RWPE2 (cell line): ENCODE measurements around the gene FAM216A.
A peak's percentile ranks its signal among the peaks of the same experiment; 100 is the strongest.

ENCODE experiments used
- ATAC-seq: fragments of 200-7000 bp; cut with Tn5 transposase; 3 replicates; pipeline ENCODE4 v1.9.1; 2021; ENCODE audit warnings: low read depth
- DNase-seq: peaks from one replicate; pipeline ENCODE4 v3.0.0-alpha.2; 2020; ENCODE audit warnings: low spot score
- H3K27ac ChIP-seq: fragments of 450-650 bp; 2 replicates; pipeline ENCODE4 v1.5.1; 2017; ENCODE audit warnings: mild to moderate bottlenecking; ENCODE audit not compliant: poor library complexity, severe bottlenecking
- H3K27me3 ChIP-seq: fragments of 250-450 bp; sonication (Bioruptor Pico); 2 replicates; pipeline ENCODE4 v1.5.1; 2021; ENCODE audit warnings: mild to moderate bottlenecking, moderate library complexity; ENCODE audit not compliant: insufficient read depth, poor library complexity, severe bottlenecking
- H3K36me3 ChIP-seq: fragments of 250-450 bp; sonication (Bioruptor Pico); 2 replicates; pipeline ENCODE4 v1.5.1; 2020; ENCODE audit warnings: low read depth, mild to moderate bottlenecking, moderate library complexity
- H3K4me1 ChIP-seq: fragments of 250-450 bp; sonication (Bioruptor Pico); 2 replicates; pipeline ENCODE4 v1.5.1; 2021; ENCODE audit warnings: mild to moderate bottlenecking, moderate library complexity; ENCODE audit not compliant: insufficient read depth, poor library complexity, severe bottlenecking
- H3K4me3 ChIP-seq: fragments of 250-450 bp; sonication (Bioruptor Pico); 2 replicates; pipeline ENCODE4 v1.5.1; 2021; ENCODE audit warnings: mild to moderate bottlenecking, moderate library complexity; ENCODE audit not compliant: severe bottlenecking
- H3K9me3 ChIP-seq: fragments of 250-450 bp; sonication (Bioruptor Pico); 2 replicates; pipeline ENCODE4 v1.5.1; 2021; ENCODE audit warnings: mild to moderate bottlenecking, moderate library complexity; ENCODE audit not compliant: severe bottlenecking
- TF ChIP-seq, protein P1 (sequence below): fragments of 450-650 bp; IDR thresholded peaks from one replicate; pipeline ENCODE4 v1.5.1; 2017; ENCODE audit warnings: mild to moderate bottlenecking, moderate library complexity; ENCODE audit not compliant: poor library complexity, severe bottlenecking

Gene FAM216A

DNA sequence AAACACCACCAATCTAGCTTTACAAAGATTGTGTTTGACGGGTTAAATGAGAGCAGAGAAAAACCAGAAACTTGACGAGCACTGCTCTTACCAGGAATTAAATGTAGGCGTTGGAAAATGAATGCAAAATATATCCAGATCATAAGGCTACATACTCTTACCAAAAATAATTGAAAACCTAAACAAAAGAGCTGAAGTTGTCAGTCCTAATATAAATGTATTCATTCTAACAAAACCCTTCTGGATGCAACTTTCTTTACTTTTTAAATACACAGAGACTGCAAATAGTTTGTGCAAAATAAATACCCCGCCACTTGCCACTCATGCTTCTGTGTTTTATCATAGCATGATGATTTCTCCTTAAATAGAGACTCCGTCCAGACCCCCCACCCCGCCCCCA is 66.2 kb downstream of the FAM216A start:
- peaks cover 59% of the 10 kb centered on the region for H3K4me1 ChIP-seq
- no peak overlapping the region for H3K4me3 ChIP-seq
- H3K27ac ChIP-seq = no peak overlapping the region
- ATAC-seq (no peak), DNase-seq (no peak)
- TF ChIP-seq, protein P1, sequence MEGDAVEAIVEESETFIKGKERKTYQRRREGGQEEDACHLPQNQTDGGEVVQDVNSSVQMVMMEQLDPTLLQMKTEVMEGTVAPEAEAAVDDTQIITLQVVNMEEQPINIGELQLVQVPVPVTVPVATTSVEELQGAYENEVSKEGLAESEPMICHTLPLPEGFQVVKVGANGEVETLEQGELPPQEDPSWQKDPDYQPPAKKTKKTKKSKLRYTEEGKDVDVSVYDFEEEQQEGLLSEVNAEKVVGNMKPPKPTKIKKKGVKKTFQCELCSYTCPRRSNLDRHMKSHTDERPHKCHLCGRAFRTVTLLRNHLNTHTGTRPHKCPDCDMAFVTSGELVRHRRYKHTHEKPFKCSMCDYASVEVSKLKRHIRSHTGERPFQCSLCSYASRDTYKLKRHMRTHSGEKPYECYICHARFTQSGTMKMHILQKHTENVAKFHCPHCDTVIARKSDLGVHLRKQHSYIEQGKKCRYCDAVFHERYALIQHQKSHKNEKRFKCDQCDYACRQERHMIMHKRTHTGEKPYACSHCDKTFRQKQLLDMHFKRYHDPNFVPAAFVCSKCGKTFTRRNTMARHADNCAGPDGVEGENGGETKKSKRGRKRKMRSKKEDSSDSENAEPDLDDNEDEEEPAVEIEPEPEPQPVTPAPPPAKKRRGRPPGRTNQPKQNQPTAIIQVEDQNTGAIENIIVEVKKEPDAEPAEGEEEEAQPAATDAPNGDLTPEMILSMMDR = no peak
- H3K36me3 ChIP-seq = peaks cover 73% of the 10 kb centered on the region
- no peaks in the 10 kb centered on the region for H3K27me3 ChIP-seq
- H3K9me3 ChIP-seq = no peaks in the 10 kb centered on the region

DNA sequence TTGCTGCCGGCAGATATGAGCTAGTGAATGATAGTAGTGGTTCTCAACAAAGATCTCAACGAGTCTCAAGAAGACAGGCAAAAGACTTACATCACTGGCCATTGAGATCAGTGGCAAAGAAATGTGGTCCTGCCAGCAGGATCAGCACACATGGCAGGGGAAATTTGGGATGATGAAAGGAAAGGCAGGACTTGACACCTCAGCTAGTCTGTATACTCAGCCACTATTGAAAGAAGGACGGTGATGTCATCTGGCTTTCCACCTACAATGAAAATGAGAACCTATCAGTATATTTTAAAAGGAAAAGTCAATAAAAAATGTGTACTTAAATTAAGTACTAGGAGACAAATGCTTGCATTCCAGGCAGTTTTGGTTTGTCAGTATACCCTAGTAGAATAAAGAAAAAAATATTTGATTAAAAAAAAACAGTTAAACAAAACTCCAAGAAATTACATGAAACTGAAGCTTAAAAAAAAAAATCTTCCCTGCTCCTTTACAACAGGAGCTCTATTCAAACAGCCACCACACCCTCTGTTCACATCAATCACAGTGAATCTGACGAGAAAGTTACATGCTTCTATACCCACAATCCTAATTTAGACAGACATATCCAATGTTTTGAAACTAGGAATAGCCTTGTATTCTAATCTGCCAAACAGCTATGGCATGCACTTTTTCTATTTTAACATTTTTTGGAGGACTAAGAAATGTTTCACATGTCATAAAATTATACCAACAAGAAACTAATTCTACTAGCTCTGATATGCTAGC is 68.4 kb downstream of the FAM216A start:
- no peak overlapping the region for H3K4me3 ChIP-seq
- ATAC-seq = no peak
- H3K27ac ChIP-seq = peak overlapping the region; percentile 100
- TF ChIP-seq, protein P1 = no peak
- H3K27me3 ChIP-seq = no peaks in the 10 kb centered on the region
- H3K36me3 ChIP-seq = peaks cover 67% of the 10 kb centered on the region
- no peak for DNase-seq
- H3K9me3 ChIP-seq = no peaks in the 10 kb centered on the region
- H3K4me1 ChIP-seq = peaks cover 63% of the 10 kb centered on the region

DNA sequence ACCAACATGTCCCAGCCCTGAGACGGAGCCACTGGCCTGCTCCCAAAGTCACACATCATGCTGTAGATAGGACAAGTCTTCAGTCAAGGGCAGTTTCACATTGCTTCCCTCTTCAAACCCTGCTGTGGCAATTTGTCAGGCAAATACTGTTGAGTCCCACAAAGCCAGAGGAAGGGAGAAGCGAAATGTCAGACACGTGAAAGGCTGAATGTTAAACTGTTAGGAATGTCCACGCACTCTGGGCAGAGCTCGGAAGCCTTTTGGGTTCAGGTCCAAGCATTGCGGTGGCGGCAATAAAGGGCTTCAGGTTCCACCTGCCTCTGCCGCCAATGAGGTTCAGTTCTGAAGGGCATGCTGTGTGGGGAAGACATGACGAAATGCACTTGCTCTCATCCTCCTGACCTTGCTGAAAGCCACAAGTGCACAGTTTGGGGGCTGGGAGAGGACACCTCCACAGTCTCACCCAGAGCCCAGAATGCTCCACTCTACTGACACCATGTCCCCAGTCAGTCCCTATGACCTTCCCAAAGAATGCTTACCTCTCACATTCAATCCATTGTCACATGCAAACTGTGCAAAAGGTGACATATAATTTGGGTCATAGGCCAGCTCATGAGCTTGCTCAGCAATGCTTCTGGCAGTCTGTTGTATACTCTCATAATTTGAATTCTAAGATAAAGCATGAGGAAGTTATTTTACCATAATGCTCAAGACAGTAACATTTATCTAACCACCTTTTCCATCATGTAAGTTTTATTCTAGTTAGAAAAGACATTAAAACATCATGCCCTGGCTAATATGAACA is 69.2 kb downstream of the FAM216A start:
- TF ChIP-seq, protein P1 = no peak
- Histone ChIP-seq H3K27me3 (no peaks in the 10 kb centered on the region), H3K9me3 (no peaks in the 10 kb centered on the region), H3K27ac (peak overlapping the region; percentile 100), H3K36me3 (peaks cover 68% of the 10 kb centered on the region), H3K4me1 (peaks cover 57% of the 10 kb centered on the region), H3K4me3 (no peak overlapping the region)
- DNase-seq (peak; percentile 89), ATAC-seq (peak; percentile 95)

DNA sequence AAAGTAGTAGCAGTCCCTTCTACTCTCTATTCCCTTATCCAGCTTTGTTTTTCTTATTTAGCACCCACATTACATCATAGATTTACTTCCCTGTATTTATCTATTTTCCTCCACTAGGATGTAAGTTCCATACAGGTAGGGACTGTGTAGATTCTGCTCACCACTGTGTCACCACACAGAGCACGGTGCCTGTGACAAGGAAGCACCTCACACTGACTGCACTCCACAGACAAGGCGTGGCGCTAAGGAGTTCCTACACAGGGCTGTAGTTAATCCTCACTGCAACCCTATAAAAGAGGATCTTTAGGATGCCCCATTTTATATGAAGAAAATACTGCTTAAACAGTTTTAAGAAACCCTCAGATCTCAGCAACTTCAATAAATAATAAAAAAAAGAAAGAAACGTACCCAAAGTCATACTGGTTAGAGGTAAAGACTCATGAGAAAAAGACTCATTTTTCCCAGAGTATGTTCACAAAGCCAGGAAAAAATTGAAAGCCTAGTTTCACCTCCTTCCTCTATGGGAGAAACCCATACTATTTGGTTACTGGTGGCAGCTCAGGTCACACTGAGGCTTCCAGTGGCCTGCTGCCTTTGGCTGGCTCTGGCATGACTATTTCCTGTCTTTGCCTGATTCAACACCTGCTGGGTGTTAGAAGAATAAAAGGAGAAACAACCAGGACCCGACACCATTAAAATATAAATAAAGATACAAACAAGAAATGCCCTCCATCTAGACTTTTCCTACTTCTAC is 70.4 kb downstream of the FAM216A start:
- Histone ChIP-seq H3K36me3 (peaks cover 61% of the 10 kb centered on the region), H3K9me3 (no peaks in the 10 kb centered on the region), H3K27me3 (no peaks in the 10 kb centered on the region), H3K27ac (peak overlapping the region; percentile 100), H3K4me1 (peaks cover 55% of the 10 kb centered on the region), H3K4me3 (no peak overlapping the region)
- ATAC-seq (no peak), DNase-seq (no peak)
- TF ChIP-seq, protein P1 = no peak
